ENCODE data around the gene ARFGEF3. TPM values are rescaled to one million over a fixed set of nuclear protein-coding genes. Genes with fewer than 3 reads are reported as not detected.

ARFGEF3 gene
- total RNA-seq, 2 donors from 2014 or later = 1.7 to 3.7 TPM

GRCh38 chr6:138289739-138290138 lies 128.0 kb downstream of the ARFGEF3 start:
- no peak for DNase-seq (ENCODE audit: low spot score)
- Histone ChIP-seq H3K4me1 (no peaks in the 10 kb centered on the region), H3K36me3 (no peaks in the 10 kb centered on the region), H3K9me3 (no peaks in the 10 kb centered on the region), H3K27ac (no peak overlapping the region), H3K27me3 (no peaks in the 10 kb centered on the region), H3K4me3 (no peak overlapping the region)
- peak in 1 of 2 donors; percentile 34 for TF ChIP-seq CTCF (IDR thresholded peaks at IDR 0.05)

GRCh38 chr6:138290423-138290962 lies 128.8 kb downstream of the ARFGEF3 start:
- Histone ChIP-seq H3K4me1 (no peaks in the 10 kb centered on the region), H3K27ac (no peak overlapping the region), H3K27me3 (no peaks in the 10 kb centered on the region), H3K4me3 (no peak overlapping the region), H3K36me3 (no peaks in the 10 kb centered on the region), H3K9me3 (no peaks in the 10 kb centered on the region)
- TF ChIP-seq CTCF (IDR thresholded peaks at IDR 0.05) = no peak
- no peak for DNase-seq (ENCODE audit: low spot score)

GRCh38 chr6:138291036-138291848 lies 129.5 kb downstream of the ARFGEF3 start:
- H3K27ac ChIP-seq = no peak overlapping the region
- DNase-seq (ENCODE audit: low spot score) = no peak
- no peaks in the 10 kb centered on the region for H3K36me3 ChIP-seq
- no peak for TF ChIP-seq CTCF (IDR thresholded peaks at IDR 0.05)
- H3K4me1 ChIP-seq = no peaks in the 10 kb centered on the region
- H3K27me3 ChIP-seq = no peaks in the 10 kb centered on the region
- H3K9me3 ChIP-seq = no peaks in the 10 kb centered on the region
- no peak overlapping the region for H3K4me3 ChIP-seq

- Histone ChIP-seq H3K27ac (no peak overlapping the region), H3K27me3 (no peaks in the 10 kb centered on the region), H3K36me3 (no peaks in the 10 kb centered on the region), H3K9me3 (no peaks in the 10 kb centered on the region), H3K4me3 (no peak overlapping the region), H3K4me1 (no peaks in the 10 kb centered on the region)
- DNase-seq (ENCODE audit: low spot score) = no peak
- no peak for TF ChIP-seq CTCF (IDR thresholded peaks at IDR 0.05)
Measured at GRCh38 chr6:138291849-138292181, 130.1 kb downstream of the ARFGEF3 start.

- no peaks in the 10 kb centered on the region for H3K4me1 ChIP-seq
- no peak for TF ChIP-seq CTCF (IDR thresholded peaks at IDR 0.05)
- DNase-seq (ENCODE audit: low spot score) = no peak
- no peaks in the 10 kb centered on the region for H3K27me3 ChIP-seq
- H3K9me3 ChIP-seq = no peaks in the 10 kb centered on the region
- no peaks in the 10 kb centered on the region for H3K36me3 ChIP-seq
- H3K27ac ChIP-seq = no peak overlapping the region
- no peak overlapping the region for H3K4me3 ChIP-seq
Measured at GRCh38 chr6:138292482-138292881, 130.7 kb downstream of the ARFGEF3 start.

Measured in right atrium auricular region (tissue), 2 donors.